WERI-Rb-1 (cell line): ENCODE measurements around the gene ABCG1.
A peak's percentile ranks its signal among the peaks of the same experiment; 100 is the strongest.

Experiments used
- DNase-seq: peaks from one replicate; pipeline ENCODE4 v3.0.0-alpha.2; 2020
- H3K27ac ChIP-seq: fragments of 250-450 bp; sonication (Bioruptor Pico); 2 replicates; pipeline ENCODE4 v1.5.1; 2020; ENCODE audit warnings: mild to moderate bottlenecking, moderate library complexity
- H3K27me3 ChIP-seq: fragments of 250-450 bp; sonication (Bioruptor Pico); 2 replicates; pipeline ENCODE4 v1.5.1; 2021; ENCODE audit warnings: mild to moderate bottlenecking, low read depth, moderate library complexity; ENCODE audit not compliant: insufficient read depth, severe bottlenecking
- H3K36me3 ChIP-seq: fragments of 250-450 bp; sonication (Bioruptor Pico); 2 replicates; pipeline ENCODE4 v1.5.1; 2020; ENCODE audit warnings: mild to moderate bottlenecking, moderate library complexity
- H3K4me3 ChIP-seq: 2 replicates; pipeline ENCODE4 v1.5.1; 2011; ENCODE audit warnings: low read depth, mild to moderate bottlenecking, control low read depth, low read length
- H3K9me3 ChIP-seq: fragments of 250-450 bp; sonication (Bioruptor Pico); 2 replicates; pipeline ENCODE4 v1.5.1; 2021; ENCODE audit warnings: mild to moderate bottlenecking, moderate library complexity; ENCODE audit not compliant: severe bottlenecking
- TF ChIP-seq, protein P1 (sequence below): IDR thresholded peaks from 2 replicates; pipeline ENCODE4 v1.5.1; 2011; ENCODE audit warnings: low read depth, mild to moderate bottlenecking, control low read depth, inconsistent platforms, low read length

ABCG1 gene

DNA sequence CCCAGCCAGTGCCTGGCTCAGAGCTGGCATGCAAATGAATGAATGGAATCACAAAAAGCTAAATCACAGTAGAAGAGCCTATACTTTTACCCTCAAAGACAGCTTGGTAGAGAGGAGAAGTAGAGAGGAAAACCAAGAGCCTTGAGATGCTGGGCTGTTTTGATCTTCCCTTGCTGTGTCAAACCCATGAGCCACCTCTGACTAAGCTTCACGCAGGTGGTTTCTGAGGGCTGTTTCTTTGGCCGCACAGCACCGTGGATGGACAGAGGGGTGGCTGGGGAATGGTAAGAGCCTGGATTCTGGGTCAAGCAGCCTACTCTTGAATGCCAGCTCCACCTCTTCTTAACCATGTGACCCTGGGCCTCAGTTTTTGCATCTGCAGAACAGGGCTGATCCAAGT is 18.6 kb downstream of the ABCG1 start:
- Histone ChIP-seq H3K36me3 (no peaks in the 10 kb centered on the region), H3K9me3 (no peaks in the 10 kb centered on the region), H3K27ac (no peak overlapping the region), H3K27me3 (no peaks in the 10 kb centered on the region), H3K4me3 (no peak overlapping the region)
- DNase-seq, result no peak
- TF ChIP-seq, protein P1, sequence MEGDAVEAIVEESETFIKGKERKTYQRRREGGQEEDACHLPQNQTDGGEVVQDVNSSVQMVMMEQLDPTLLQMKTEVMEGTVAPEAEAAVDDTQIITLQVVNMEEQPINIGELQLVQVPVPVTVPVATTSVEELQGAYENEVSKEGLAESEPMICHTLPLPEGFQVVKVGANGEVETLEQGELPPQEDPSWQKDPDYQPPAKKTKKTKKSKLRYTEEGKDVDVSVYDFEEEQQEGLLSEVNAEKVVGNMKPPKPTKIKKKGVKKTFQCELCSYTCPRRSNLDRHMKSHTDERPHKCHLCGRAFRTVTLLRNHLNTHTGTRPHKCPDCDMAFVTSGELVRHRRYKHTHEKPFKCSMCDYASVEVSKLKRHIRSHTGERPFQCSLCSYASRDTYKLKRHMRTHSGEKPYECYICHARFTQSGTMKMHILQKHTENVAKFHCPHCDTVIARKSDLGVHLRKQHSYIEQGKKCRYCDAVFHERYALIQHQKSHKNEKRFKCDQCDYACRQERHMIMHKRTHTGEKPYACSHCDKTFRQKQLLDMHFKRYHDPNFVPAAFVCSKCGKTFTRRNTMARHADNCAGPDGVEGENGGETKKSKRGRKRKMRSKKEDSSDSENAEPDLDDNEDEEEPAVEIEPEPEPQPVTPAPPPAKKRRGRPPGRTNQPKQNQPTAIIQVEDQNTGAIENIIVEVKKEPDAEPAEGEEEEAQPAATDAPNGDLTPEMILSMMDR, result no peak

DNA sequence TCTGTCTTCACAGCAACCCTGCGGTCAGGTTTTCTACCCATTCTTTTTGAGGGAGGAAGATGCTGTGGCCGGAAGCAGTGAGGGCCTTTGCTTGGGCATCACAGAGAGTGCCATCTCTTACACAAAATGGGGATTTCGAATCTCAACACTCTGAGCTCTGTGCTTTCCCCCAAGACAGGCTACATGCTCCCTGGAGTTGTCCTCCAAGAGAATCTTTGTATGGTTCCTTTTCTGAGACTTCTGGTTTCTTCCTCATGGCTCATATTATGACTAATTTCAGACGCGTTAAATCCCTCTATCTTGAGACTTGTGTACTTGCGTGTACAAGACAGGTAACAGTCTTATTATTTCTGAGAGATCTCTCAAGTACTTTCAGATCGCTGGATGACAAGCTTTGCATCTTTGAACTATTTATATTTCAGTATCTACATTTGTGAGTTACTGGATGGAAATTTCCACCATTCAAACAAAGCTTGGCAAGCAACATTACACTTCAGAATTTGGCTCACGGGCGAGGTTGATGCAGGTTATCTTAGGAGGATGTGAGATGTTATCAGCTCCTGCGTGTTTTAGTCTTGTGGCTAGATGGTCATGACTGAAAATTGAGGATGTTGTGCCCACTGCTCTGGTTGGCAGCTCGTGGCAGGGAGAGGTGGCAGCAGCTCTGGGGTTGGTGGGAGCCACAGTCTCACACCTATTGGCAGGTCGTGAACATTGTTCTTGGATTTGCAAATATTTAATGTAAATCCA is 19.4 kb downstream of the ABCG1 start:
- no peak for DNase-seq
- H3K27ac ChIP-seq, result no peak overlapping the region

DNA sequence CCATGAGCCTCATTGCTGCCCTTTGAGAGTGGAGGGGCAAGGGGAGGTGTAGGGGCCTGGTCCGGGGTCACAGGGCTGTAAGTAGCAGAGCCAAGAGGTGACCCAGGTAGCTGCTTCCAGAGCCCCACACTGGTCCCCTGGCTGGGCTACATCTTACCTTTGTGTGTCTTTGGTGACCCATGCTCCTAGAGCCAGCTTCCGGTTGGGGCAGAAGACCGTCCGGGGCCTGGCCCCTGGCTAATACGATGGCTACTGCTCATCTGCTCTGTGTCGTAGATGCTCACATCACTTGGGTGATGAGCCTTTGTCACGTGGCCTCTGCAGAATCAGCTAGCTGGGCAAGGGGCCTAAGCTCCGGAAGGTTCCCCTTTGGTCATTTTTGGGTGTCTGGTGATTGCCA is 20.6 kb downstream of the ABCG1 start:
- Histone ChIP-seq H3K36me3 (no peaks in the 10 kb centered on the region), H3K4me3 (no peak overlapping the region), H3K27me3 (no peaks in the 10 kb centered on the region), H3K27ac (no peak overlapping the region), H3K9me3 (no peaks in the 10 kb centered on the region)
- DNase-seq, result no peak
- TF ChIP-seq, protein P1, result no peak

More for the DNA sequence above, 19.4 kb downstream of the ABCG1 start:
- TF ChIP-seq, protein P1, result no peak
- Histone ChIP-seq H3K27me3 (no peaks in the 10 kb centered on the region), H3K9me3 (no peaks in the 10 kb centered on the region), H3K36me3 (no peaks in the 10 kb centered on the region), H3K4me3 (no peak overlapping the region)

DNA sequence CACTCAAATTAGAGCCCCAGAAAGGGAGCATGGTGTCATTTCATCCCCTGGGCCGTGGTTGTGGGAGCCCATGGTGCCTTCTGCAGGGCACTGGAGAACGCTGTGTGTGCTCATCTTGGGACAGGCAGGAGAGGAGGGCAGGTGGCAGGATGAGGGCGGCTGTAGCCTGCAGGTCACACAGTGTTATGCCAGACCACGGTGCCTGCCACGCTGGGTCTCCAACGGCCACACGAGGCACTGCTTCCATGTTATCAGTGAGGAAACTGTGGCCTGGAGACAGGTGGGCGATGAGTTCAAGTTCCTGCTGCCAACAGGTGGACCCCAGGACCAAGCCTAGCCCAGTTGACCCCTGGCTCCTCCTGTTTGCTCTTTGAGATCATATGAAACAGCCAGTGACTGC is 21.0 kb downstream of the ABCG1 start:
- TF ChIP-seq, protein P1, result 0 out of 2 replicates have a peak, but pooled peaks have one; percentile 13
- no peak for DNase-seq
- H3K36me3 ChIP-seq, result no peaks in the 10 kb centered on the region
- H3K27me3 ChIP-seq, result no peaks in the 10 kb centered on the region
- H3K27ac ChIP-seq, result no peak overlapping the region
- no peaks in the 10 kb centered on the region for H3K9me3 ChIP-seq
- no peak overlapping the region for H3K4me3 ChIP-seq

DNA sequence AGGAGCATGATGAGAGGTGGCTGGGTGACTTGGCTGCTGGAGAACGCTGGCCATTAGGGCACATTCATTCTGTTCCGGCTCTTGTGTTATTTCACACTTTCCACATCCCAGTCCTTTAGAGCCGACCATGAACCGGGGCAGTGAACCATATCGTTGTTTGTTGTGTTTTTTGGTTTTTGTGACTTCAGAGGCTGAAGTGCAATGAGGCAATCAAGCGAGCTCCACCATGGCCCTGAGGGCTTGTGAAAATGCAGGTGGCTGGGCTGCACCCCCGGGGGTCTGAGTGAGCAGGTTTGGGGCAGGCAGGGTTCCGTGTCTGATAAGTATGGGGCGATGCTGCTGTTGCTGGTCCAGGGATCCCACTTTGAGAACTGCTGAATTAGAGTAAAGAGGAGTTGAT is 23.7 kb downstream of the ABCG1 start:
- H3K9me3 ChIP-seq, result no peaks in the 10 kb centered on the region
- H3K4me3 ChIP-seq, result no peak overlapping the region
- no peaks in the 10 kb centered on the region for H3K27me3 ChIP-seq
- H3K27ac ChIP-seq, result no peak overlapping the region
- no peak for DNase-seq
- H3K36me3 ChIP-seq, result no peaks in the 10 kb centered on the region
- TF ChIP-seq, protein P1, result no peak

DNA sequence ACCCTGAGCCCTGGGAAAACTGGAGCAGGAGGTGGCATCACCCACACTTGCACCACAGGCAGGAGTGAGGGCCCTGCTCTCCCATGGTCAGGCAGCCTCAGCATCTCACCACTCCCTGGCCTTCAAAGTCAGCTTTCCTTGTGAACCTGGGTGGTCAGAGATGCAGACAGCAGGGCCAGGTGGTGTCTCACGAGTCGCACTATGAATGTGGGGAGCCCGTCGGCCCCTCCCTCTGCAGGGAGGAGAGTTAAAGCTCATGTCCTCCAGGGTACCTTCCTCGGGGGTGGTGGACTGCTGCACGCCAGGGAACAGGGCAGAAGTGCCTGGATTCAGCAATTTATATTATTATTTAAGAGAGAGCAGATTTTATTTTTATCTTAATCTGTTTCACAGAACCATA is 24.1 kb downstream of the ABCG1 start:
- H3K9me3 ChIP-seq, result no peaks in the 10 kb centered on the region
- H3K36me3 ChIP-seq, result no peaks in the 10 kb centered on the region
- no peaks in the 10 kb centered on the region for H3K27me3 ChIP-seq
- H3K4me3 ChIP-seq, result no peak overlapping the region
- H3K27ac ChIP-seq, result no peak overlapping the region
- TF ChIP-seq, protein P1, result no peak
- peak; percentile 68 for DNase-seq
